ENCODE data around the gene DYNC1I2. TPM values are rescaled to one million over a fixed set of nuclear protein-coding genes. Genes with fewer than 3 reads are reported as not detected.

DYNC1I2 gene
- total and polyA plus RNA-seq, 2 of the 4 experiments (the other 2 are of a cell fraction): 110 to 114 TPM

DNA sequence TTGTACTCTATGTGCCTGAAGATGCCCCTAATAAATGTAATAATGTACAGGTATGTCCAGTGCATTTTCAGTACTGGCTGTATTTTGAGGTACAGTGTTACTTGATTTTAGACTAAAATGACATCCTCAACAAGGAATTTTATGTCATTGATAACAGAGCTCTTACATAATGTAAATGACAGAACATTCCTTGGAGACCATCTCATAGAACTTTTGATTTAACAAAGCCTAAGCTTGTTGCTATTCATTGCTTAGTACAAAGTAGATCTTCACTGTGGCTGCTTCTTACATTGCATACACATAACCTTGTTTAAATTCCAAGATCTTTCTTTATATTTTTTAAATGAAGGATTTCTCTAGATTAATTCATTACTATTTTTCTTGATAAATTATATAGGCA lies 24.1 kb downstream of the DYNC1I2 start:
- peak; percentile 43 for DNase-seq
- ChIA-PET POLR2A (ENCODE audit: unreplicated experiment) (no interaction called here), CTCF (interaction anchor here (1.0 kb wide), 2 partner anchors 9 to 395 kb away, joined by 3 read pairs; no protein-coding TSS in a partner anchor)
- Histone ChIP-seq H4K20me1 (ENCODE audit: insufficient read depth, low read length) (peaks cover 2% of the 10 kb centered on the region; the same call in 1 of the 2 replicates), H2BK120ac (ENCODE audit: low read depth, low read length) (no peak overlapping the region), H4K5ac (ENCODE audit: low read depth, low read length) (no peak overlapping the region), H3K27me3 (ENCODE audit: control insufficient read depth, insufficient read depth, low read length) (no peaks in the 10 kb centered on the region), H4K8ac (ENCODE audit: low read depth in 2 of 2, low read length in 2 of 2) (no peak overlapping the region), H3K4me2 (ENCODE audit: low read depth, low read length) (no peak overlapping the region), H3K36me3 (ENCODE audit: control insufficient read depth, insufficient read depth, low read length) (peaks cover 7% of the 10 kb centered on the region), H2BK15ac (ENCODE audit: low read depth, low read length) (no peak overlapping the region), H3K79me1 (ENCODE audit: low read depth in 1 of 2, low read length in 2 of 2) (peaks cover 5 to 36% of the 10 kb centered on the region in 2 experiments), H3K4me3 (ENCODE audit: insufficient read depth, low read depth, low read length) (no peak overlapping the region), H3K14ac (replicated peaks; ENCODE audit: low read depth, low read length) (no peak overlapping the region), H4K91ac (ENCODE audit: insufficient read depth, low read depth, low read length) (0 out of 2 replicates have a peak overlapping the region, but pooled peaks have one; percentile 21), H3K27ac (ENCODE audit: insufficient read depth, low read length) (peak overlapping the region; percentile 41; the same call in 1 of the 2 replicates), H2AK9ac (replicated peaks; ENCODE audit: low read depth, low read length, poor library complexity) (no peak overlapping the region), H2AK5ac (ENCODE audit: low read depth, low read length) (peak overlapping the region; percentile 64; the same call in 1 of the 2 replicates), H3K23ac (ENCODE audit: low read depth, low read length) (no peak overlapping the region), H3K56ac (ENCODE audit: extremely low read depth, insufficient read depth, low read length) (no peak overlapping the region), H3K4ac (ENCODE audit: low read depth, low read length) (no peak overlapping the region), H3K18ac (ENCODE audit: low read depth, low read length) (no peak overlapping the region), H3K4me1 (ENCODE audit: control insufficient read depth, insufficient read depth, low read length) (peaks cover 1% of the 10 kb centered on the region; the same call in 1 of the 2 replicates), H2BK20ac (ENCODE audit: low read depth, low read length) (peak overlapping the region; percentile 33; the same call in 1 of the 2 replicates), H3K9me1 (ENCODE audit: insufficient read depth, low read length) (no peaks in the 10 kb centered on the region), H3K9me3 (ENCODE audit: control insufficient read depth, insufficient read depth, low read length) (no peaks in the 10 kb centered on the region), H2BK5ac (ENCODE audit: low read depth, low read length, poor library complexity, severe bottlenecking) (peak overlapping the region; percentile 83), H2AFZ (replicated peaks; ENCODE audit: low read length, poor library complexity) (no peak overlapping the region), H3K9ac (ENCODE audit: low read depth, low read length) (no peak overlapping the region)
- in situ Hi-C loops (cut with MboI; ENCODE audit: low sequenced_read_pairs): loop anchor here (25.0 kb wide), 1 partner anchor 751 kb away; no protein-coding TSS in a partner anchor
- TF ChIP-seq CHD1 (IDR thresholded peaks at IDR 0.05; ENCODE audit: low read depth, low read length): no peak
- TF ChIP-seq FOS (IDR thresholded peaks at IDR 0.05; ENCODE audit: low read depth, low read length): no peak
- no peak for TF ChIP-seq BHLHE40 (IDR thresholded peaks at IDR 0.05; ENCODE audit: low read depth, low read length)
- no peak for TF ChIP-seq NFE2L2 (IDR thresholded peaks at IDR 0.05; ENCODE audit: low read depth, low read length)
- TF ChIP-seq ELK1 (IDR thresholded peaks at IDR 0.05; ENCODE audit: borderline replicate concordance, low read depth, low read length): no peak
- TF ChIP-seq MAFK (IDR thresholded peaks at IDR 0.05; ENCODE audit: low read depth, low read length): no peak
- TF ChIP-seq RAD21 (IDR thresholded peaks at IDR 0.05; ENCODE audit: low read length): no peak
- TF ChIP-seq CTCF (conservative IDR thresholded peaks at IDR 0.05; ENCODE audit: low read depth, low read length): no peak
- no peak for TF ChIP-seq CEBPB (IDR thresholded peaks at IDR 0.05; ENCODE audit: low read depth, low read length)
- TF ChIP-seq RCOR1 (IDR thresholded peaks at IDR 0.05; ENCODE audit: insufficient replicate concordance, low read length): no peak
- no peak for TF ChIP-seq RFX5 (IDR thresholded peaks at IDR 0.05; ENCODE audit: low read depth, low read length)
- TF ChIP-seq POLR2A (IDR thresholded peaks at IDR 0.05; ENCODE audit: low read depth, low read length): no peak
- intact Hi-C loops (cut with micrococcal nuclease): no loop called here
- dilution Hi-C loops (cut with HindIII; ENCODE audit: low sequenced_read_pairs, unreplicated experiment): no loop called here
- peak; percentile 50 for ATAC-seq (ENCODE audit: low read depth)
- no TSS peak for BruUV-seq (replicated peaks)
